NT2/D1 (cell line): ENCODE results near the gene L3MBTL4.

Source experiments
- DNase-seq: peaks from one replicate; pipeline ENCODE4 v3.0.0-alpha.2; 2011; ENCODE audit warnings: low read depth, low spot score
- H3K27me3 ChIP-seq: 2 replicates; pipeline ENCODE4 v1.6.0; 2011; ENCODE audit warnings: mild to moderate bottlenecking; ENCODE audit not compliant: insufficient read length, insufficient read depth
- H3K36me3 ChIP-seq: 2 replicates; pipeline ENCODE4 v1.6.1; 2011; ENCODE audit warnings: mild to moderate bottlenecking, low read length, mixed read lengths; ENCODE audit not compliant: insufficient read depth, insufficient read length
- H3K4me1 ChIP-seq: 2 replicates; pipeline ENCODE4 v1.5.1; 2011; ENCODE audit not compliant: insufficient read depth, insufficient read length
- H3K4me3 ChIP-seq: 2 replicates; pipeline ENCODE4 v1.5.1; 2011; ENCODE audit warnings: low read depth; ENCODE audit not compliant: insufficient read length
- H3K9ac ChIP-seq: 2 replicates; pipeline ENCODE4 v1.6.0; 2011; ENCODE audit warnings: low read depth; ENCODE audit not compliant: insufficient read length
- H3K9me3 ChIP-seq: 2 replicates; pipeline ENCODE4 v1.5.1; 2011; ENCODE audit warnings: mild to moderate bottlenecking, low read length; ENCODE audit not compliant: insufficient read depth
- SUZ12 ChIP-seq: IDR thresholded peaks from 2 replicates; pipeline ENCODE4 v1.6.1; 2011; ENCODE audit not compliant: insufficient read length, insufficient read depth; ENCODE audit errors: extremely low read depth
- YY1 ChIP-seq: IDR thresholded peaks from 2 replicates; pipeline ENCODE4 v1.6.1; 2011; ENCODE audit not compliant: insufficient read length, insufficient read depth
- ZNF274 ChIP-seq: IDR thresholded peaks from 2 replicates; pipeline ENCODE4 v1.6.1; 2011; ENCODE audit warnings: mild to moderate bottlenecking, low read depth, low read length

The L3MBTL4 gene

GRCh38 chr18:6249170-6249569 is 165.5 kb downstream of the L3MBTL4 start:
- no peak for TF ChIP-seq YY1
- TF ChIP-seq SUZ12: no peak
- no peak for TF ChIP-seq ZNF274
- no peak for DNase-seq
- Histone ChIP-seq H3K9me3 (no peaks in the 10 kb centered on the region), H3K36me3 (no peaks in the 10 kb centered on the region), H3K9ac (no peak overlapping the region), H3K4me3 (no peak overlapping the region), H3K27me3 (no peaks in the 10 kb centered on the region), H3K4me1 (no peaks in the 10 kb centered on the region)

DNA sequence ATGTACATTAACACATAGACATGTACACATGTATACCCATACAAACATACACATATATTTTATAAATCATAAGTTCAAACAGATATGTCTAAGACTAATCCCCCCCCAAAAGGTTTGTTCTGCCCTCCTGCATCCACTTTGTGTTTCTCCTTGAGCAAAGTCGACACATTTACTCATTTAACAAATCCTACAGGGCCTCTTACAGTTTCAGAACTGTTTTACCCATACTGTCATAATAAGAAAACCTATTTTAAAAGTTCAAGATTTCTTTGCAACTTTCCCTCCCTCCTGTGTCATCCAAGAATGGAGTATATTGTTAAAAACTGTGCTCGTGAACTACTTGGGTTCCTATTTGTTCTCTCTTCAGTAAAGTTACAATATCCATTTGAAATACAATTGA is 166.7 kb downstream of the L3MBTL4 start:
- H3K9ac ChIP-seq: no peak overlapping the region
- DNase-seq: no peak

DNA sequence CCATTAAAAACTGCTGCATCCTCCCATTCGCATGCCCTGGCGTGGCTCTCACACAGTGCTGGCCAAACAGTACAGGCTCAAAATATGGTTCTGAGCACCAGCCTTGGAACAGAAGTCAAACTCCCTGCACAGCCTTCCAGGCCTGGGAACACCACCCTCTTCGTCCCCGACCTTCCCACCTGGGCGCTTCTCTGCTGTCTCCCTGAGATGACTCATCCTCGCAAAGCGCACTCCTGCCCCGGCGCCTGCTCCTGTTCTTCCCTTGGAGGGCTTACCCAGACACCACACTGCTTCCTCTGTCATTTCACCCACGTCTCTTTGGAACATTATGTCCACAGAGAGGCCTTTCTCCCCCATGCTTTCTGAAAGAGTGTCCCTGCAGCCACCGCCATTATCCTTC is 172.7 kb downstream of the L3MBTL4 start:
- Histone ChIP-seq H3K4me1 (no peaks in the 10 kb centered on the region), H3K27me3 (no peaks in the 10 kb centered on the region), H3K4me3 (no peak overlapping the region), H3K9me3 (no peaks in the 10 kb centered on the region), H3K9ac (no peak overlapping the region), H3K36me3 (no peaks in the 10 kb centered on the region)
- TF ChIP-seq ZNF274: no peak
- no peak for DNase-seq

More for the DNA sequence above, 166.7 kb downstream of the L3MBTL4 start:
- Histone ChIP-seq H3K27me3 (no peaks in the 10 kb centered on the region), H3K9me3 (no peaks in the 10 kb centered on the region), H3K36me3 (no peaks in the 10 kb centered on the region), H3K4me1 (no peaks in the 10 kb centered on the region), H3K4me3 (no peak overlapping the region)
- TF ChIP-seq YY1 (no peak), ZNF274 (no peak), SUZ12 (no peak)

DNA sequence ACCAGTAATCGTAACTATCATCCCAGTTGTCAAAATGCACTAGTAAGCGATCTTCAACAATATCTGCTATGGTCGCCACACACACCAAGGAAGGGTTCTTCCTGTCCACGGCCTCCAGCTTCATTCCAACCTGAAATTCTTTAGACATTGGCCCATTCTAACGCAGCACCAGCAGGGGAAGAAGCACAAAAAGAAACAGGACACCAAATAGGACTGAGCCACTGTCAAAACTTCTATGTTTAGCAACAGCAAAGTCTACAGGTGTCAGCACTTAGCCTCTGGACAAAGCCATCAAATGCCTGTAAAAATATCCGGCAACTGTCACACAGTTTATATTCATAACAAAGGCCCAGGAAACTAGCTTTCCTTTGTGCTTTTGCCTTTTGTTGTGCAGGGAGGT is 175.0 kb downstream of the L3MBTL4 start:
- TF ChIP-seq ZNF274 (no peak), SUZ12 (no peak), YY1 (no peak)
- Histone ChIP-seq H3K9ac (no peak overlapping the region), H3K9me3 (no peaks in the 10 kb centered on the region), H3K27me3 (no peaks in the 10 kb centered on the region), H3K36me3 (no peaks in the 10 kb centered on the region), H3K4me1 (no peaks in the 10 kb centered on the region), H3K4me3 (no peak overlapping the region)
- DNase-seq: no peak

- no peaks in the 10 kb centered on the region for H3K9me3 ChIP-seq
- H3K36me3 ChIP-seq: no peaks in the 10 kb centered on the region
- no peak overlapping the region for H3K4me3 ChIP-seq
- no peaks in the 10 kb centered on the region for H3K27me3 ChIP-seq
- DNase-seq: no peak
- no peak for TF ChIP-seq YY1
- TF ChIP-seq SUZ12: no peak
- no peak for TF ChIP-seq ZNF274
- no peak overlapping the region for H3K9ac ChIP-seq
- H3K4me1 ChIP-seq: no peaks in the 10 kb centered on the region
These were observed 178.5 kb downstream of the L3MBTL4 start for GRCh38 chr18:6236258-6236657.

DNA sequence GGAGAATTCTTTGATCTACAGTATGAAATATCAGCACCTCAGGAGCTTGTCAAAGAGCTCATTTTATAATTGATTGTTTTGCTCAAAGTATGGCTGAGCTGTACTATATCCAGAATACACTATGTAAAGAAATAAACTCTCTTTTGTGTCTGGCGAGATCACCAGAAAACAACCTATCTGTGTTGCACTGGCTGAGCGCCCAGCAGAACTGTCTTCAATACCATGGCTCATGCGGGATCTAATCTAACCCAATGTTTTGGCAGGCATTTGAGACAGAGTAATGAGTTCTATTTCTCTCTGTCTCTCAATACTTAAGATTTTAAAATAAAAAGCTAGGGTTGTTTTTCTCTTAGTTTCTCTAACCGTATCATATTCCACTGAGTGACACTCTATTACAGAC is 192.4 kb downstream of the L3MBTL4 start:
- DNase-seq: no peak
- Histone ChIP-seq H3K36me3 (no peaks in the 10 kb centered on the region), H3K9ac (no peak overlapping the region), H3K4me3 (no peak overlapping the region), H3K9me3 (no peaks in the 10 kb centered on the region; the same call in 1 of the 2 replicates), H3K27me3 (no peaks in the 10 kb centered on the region), H3K4me1 (no peaks in the 10 kb centered on the region)
- TF ChIP-seq ZNF274 (no peak), SUZ12 (no peak), YY1 (no peak)

- no peaks in the 10 kb centered on the region for H3K36me3 ChIP-seq
- H3K9ac ChIP-seq: no peak overlapping the region
- TF ChIP-seq SUZ12 (no peak), YY1 (no peak)
- H3K27me3 ChIP-seq: no peaks in the 10 kb centered on the region
- H3K4me3 ChIP-seq: no peak overlapping the region
- H3K9me3 ChIP-seq: no peaks in the 10 kb centered on the region; the same call in 1 of the 2 replicates
- DNase-seq: no peak
- no peaks in the 10 kb centered on the region for H3K4me1 ChIP-seq
These were observed 193.1 kb downstream of the L3MBTL4 start for GRCh38 chr18:6221602-6222014.

DNA sequence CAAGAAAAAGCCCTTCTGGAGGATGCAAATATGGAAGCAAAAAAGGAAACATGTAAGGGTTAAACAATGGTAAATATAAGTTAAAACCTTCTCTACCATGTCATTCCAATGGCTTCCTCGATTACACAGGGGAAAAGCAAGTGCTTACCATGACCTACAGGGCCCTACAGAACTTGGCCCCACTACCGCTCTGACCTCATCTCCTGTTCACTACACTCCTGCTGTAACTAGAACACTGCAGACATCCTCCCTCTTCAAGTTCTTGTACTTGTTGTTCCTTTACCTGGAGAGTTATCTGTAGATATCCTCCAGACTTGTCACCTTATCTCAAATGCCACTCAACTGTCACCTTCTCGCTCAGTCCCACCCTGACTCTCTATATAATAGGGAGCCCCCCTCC is 194.6 kb downstream of the L3MBTL4 start:
- H3K27me3 ChIP-seq: no peaks in the 10 kb centered on the region
- H3K36me3 ChIP-seq: no peaks in the 10 kb centered on the region
- H3K4me1 ChIP-seq: no peaks in the 10 kb centered on the region
- no peak for DNase-seq
- no peak overlapping the region for H3K9ac ChIP-seq
- no peaks in the 10 kb centered on the region for H3K9me3 ChIP-seq
- no peak overlapping the region for H3K4me3 ChIP-seq
- no peak for TF ChIP-seq YY1
- no peak for TF ChIP-seq SUZ12
- TF ChIP-seq ZNF274: no peak
